Cerebellar cortex (tissue), 1 donor: ENCODE results near the gene RTP1.
A peak's percentile ranks its signal among the peaks of the same experiment; 100 is the strongest.
"Not testable (repeated sequence)": the region's sequence is repeated elsewhere in the genome, so short reads cannot be mapped to it uniquely, and the experiment has no call there.

Experiments
- DNase-seq: peaks from one replicate; pipeline ENCODE4 v3.0.0-alpha.2; 2015; ENCODE audit warnings: low spot score

The RTP1 gene

DNA sequence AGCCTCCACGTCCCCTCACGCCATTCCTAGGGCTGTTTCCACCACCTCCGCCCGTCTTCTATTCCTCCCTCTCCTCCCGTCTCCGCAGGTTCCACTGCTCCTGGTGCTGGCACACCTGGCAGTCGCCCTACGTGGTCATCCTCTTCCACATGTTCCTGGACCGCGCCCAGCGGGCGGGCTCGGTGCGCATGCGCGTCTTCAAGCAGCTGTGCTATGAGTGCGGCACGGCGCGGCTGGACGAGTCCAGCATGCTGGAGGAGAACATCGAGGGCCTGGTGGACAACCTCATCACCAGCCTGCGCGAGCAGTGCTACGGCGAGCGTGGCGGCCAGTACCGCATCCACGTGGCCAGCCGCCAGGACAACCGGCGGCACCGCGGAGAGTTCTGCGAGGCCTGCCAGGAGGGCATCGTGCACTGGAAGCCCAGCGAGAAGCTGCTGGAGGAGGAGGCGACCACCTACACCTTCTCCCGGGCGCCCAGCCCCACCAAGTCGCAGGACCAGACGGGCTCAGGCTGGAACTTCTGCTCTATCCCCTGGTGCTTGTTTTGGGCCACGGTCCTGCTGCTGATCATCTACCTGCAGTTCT lies 2.3 kb downstream of the RTP1 start:
- DNase-seq = not testable (repeated sequence)

DNA sequence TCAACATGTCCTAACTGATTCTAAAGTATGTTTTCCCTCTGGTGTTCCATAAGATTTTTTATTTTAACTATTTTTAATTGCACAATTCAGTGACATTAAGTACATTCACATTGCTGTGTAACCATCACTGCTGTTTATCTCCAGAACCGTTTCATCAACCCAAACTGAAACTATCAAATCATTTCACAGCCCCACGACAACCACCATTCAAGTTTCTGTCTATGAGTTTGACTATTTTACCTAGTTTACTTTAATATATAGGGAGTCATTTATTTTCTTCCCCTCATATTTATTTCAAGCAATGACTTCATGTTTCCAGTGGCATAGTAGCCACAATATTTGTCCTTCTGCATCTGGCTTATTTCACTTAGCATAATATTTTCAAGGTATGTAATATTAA lies 8.4 kb downstream of the RTP1 start:
- DNase-seq = no peak

DNA sequence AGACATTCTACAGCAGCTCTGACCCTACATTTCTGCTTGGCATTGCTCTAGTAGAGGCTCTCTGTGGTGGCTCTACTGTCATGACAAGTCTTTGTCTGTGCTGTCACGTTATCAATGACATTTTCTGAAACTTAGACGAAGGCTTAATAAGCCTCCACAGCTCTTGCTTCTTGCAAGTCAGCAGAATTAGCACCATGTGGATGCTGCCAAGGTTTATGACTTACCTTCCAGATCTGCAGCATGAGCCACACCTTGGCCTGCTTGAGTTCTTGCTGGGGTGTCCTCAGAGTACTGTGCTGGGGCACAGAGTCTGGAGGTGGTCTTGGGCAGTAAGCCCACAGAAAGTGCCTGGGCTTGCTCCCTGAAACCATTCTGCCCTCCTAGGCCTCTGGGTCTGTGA lies 9.8 kb downstream of the RTP1 start:
- no peak for DNase-seq

DNA sequence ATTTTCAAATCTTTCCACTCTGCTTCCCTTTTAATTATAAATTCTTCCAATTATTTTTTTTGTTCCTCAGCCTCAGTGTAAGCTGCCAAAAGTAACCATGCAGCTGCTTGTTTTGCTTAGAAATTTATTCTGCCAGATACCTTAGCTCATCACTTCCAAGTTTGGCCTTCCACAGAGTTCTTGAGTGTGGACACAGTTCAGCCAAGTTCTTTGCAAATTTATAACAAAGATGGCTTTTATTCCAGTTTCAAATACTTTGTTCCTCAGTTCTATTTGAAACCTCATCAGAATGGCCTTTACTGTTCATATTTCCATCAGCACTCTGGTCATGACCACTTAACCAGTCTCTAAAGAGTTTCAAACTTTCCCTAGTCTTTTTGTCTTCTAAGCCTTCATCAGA lies 10.3 kb downstream of the RTP1 start:
- DNase-seq = no peak

DNA sequence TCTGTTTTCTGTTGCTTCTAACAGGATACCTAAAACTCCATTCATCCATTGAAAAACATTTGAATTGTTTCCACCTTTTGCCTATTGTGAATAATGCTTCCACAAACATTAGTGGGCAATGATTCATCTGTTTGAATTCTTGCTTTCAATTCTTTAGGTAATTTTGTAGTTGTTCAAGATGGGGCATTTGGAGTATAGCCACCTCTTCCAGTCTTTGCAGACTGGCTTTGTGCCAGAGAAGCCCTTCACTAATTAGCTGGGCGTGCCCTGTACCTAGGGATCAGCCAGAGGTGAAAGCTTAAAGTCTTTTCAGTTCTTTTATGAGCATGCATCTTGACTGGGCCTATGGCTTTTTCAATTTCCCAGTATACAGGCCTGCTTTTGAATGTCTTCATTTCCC lies 10.9 kb downstream of the RTP1 start:
- DNase-seq = no peak

DNA sequence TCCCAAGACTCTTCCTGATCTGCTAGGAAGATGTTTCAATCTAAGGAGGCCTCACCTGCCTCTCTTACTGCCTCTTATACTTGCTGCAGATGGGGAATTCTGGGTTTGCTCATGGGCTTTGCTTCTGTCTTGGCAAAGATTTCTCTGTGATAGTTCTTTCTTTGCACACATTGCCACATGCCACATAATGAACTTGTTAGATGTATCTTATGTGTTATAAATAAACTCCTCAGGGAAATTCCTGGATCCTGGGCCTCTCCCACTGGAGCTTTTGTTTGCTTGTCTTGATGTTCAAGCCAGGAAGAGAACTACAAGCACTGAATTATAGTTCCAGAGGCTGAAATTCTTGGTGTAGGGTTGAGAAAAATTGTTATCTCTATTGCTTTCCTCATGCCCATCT lies 12.2 kb downstream of the RTP1 start:
- no peak for DNase-seq

DNA sequence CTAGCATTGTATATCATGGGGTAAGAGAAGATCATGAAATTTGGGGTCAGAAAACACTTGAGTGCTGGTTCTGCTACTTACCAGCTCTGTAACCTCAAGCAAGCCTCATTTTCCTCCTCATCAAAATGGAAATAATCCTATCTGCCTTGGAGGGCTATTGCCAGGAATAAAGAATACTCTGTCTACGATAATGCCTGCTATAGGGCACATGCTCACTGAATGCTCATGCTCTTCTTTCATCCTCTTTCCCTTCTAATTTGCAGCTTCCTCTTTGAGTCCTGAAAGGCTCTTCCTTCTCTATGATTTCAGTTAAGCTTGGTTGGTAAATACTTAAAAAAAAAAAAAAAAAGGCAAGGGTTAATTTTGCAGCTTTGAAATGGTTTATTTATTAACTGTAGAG lies 12.8 kb downstream of the RTP1 start:
- DNase-seq = no peak

DNA sequence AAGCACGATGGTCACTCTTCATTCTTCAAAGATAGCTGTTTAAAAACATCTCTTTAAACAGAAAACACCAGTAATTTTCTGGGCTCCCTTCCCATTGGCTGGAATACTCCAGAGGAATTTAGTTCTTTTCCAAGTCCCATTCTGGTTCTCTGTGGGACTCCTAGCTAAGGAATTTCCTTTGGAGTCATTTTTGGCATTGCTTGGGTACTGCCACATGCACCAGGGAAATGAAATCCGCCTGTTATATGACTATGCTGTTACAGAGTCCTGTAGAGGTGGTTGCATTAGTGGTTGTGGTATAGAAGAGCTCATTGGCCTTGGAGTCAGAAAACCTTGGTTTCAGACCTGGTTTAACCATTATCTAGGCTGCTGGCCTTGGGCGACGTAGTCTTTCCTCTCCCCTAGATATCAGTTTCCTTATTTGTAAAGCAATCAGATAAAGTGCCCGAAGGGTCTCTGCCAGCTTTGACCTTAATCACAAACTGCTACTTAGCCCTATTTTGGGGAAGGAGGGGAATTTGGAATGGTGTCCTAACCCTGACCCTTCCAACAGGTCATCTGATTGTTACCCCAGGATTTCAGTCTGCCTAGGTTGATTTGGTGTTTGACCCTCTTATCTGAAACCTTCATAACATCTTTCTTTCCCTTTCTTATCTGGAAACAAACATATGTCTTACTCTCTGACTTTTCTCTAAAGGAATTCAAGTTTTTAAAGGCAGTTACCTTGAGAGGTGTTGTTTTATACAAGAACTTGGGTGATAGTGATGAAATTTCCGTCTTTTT lies 13.4 kb downstream of the RTP1 start:
- DNase-seq = peak; percentile 59

DNA sequence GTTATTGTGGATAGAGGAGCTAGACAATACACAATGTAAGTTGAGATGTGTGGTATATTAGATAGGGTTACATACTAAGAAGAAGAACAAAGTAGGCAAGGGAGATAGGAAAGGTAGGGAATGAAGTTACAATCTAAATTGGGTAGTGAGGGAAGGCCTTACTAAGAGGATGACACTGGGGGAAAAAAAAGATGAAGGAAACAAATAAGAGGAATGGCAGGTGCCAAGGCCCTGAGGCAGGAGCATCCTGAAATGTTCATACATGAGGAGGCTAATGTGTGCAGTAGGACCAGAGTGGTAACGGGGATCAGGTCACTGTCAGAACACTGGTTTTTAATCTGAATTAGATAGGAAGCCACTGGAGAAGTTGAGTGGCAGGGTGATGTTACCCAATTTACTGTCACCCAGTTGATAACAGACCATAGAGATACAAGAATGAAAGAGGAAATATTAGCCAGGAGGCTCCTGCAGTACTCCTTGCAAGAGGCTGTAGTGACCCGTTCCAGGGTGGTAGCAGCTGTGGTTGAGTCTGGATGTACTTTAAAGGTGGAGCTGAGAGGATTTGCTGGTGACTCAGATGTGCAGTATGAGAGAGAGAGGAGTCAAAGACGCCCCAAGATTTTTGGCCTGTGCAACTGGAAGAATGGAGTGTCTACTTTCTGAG lies 14.4 kb downstream of the RTP1 start:
- no peak for DNase-seq

DNA sequence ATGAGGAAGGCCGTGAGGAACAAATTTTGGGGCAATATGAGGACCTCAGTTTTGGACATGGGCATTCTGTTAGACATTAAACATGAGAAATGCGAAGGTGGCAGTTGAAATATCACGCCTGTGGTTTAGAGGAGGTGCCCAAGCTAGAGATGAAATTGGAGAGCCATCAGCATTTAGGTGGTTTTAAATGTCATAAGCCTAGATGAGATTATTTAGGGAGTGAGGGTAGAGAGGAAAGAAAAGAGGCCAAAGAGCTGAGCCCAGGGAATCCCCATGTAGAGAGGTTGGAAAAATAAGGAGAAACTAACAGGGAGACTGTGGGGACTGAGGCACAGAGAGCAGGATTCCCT lies 14.9 kb downstream of the RTP1 start:
- DNase-seq = no peak

DNA sequence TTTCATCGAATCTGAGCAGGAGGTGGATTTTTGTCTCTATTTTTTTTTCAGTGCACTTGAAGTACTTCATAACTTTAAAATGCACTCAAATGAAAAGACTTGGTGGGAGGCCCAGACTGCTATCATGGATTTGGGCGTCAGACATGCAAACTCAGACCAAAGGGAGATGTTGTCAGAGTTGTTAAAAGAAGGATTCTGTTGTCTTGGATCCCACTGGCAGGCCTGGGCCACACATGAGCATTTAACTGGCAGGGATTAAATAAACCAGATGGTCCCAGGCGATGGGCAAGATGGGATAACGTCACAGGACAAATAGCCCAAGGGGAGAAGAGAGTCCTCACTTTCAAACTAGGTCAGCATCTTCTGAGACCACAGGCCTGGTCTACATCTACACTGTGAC lies 15.4 kb downstream of the RTP1 start:
- DNase-seq = peak; percentile 47

DNA sequence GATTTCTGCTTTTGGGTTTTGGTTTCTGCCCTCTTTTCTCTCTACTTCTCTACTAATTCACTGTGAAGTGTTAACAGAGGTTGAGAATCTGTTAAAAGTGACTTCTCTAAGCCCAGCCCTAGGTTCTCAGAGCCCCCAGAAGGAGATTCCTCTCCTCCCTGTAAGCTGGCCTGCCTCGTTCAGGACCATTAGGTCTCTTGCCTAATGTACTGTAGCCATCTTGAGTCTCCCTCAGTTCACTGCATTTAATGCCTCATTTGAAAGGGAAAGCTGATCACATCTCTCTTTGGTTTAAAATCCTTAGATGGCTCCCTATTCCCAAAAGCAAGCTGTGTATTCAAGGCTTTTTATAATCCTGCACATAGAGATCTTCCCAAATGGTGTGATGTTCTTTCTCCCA lies 16.3 kb downstream of the RTP1 start:
- no peak for DNase-seq

DNA sequence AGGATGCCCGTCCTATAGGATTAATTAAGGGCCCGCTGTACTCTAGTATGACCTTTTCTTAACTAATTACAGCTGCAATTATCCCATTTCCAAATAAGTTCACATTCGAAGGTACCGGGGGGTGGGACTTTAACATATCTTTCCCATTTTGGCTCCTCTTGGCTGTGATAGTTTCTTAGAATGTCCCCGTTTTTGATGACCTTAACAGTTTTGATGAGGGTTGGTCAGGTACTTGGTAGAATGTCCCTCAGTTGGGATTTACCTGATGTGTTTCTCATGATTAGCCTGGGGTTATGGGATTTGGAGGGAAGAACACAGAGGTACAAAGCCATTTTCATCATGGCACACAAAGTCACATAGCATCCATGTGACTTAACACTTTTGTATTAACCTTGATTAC lies 18.2 kb downstream of the RTP1 start:
- DNase-seq = no peak

DNA sequence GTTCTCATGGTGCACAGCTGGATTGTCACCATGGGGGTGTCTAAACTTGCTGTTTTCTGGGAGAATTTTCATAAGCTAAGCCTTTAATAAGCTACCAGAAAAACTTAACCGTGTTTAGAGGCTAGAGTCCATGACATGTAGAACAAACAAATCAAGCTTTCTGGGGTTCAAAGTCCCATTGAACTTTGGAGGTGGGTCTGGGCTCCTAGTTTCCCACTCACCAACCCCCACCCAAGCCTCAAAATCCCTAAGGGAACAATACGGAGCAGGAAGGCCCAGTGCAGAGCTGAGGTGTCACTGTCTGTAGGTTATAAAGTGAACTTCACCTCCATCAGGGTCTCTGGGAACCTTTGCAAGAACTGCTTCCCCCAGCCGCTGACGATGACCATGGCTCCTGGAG lies 25.5 kb downstream of the RTP1 start:
- DNase-seq = no peak

DNA sequence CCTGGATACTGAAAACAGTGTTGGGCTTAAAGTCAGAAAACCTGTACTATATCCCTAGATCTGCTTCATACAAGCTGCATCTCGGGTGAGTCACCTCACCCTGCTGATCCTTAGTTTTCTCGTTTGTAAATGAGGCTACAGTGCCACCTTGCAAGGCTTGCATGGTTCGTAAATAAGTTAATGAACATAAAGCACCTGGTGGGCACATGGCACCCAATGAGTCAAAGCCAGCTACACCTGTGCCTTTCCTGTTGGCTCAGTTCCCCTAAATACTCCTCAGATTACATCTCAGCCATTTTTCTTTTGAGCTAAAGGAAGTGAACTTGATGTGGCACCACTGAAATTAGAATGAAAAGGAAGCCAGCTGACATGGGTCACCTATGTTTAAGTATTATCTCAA lies 26.5 kb downstream of the RTP1 start:
- no peak for DNase-seq

DNA sequence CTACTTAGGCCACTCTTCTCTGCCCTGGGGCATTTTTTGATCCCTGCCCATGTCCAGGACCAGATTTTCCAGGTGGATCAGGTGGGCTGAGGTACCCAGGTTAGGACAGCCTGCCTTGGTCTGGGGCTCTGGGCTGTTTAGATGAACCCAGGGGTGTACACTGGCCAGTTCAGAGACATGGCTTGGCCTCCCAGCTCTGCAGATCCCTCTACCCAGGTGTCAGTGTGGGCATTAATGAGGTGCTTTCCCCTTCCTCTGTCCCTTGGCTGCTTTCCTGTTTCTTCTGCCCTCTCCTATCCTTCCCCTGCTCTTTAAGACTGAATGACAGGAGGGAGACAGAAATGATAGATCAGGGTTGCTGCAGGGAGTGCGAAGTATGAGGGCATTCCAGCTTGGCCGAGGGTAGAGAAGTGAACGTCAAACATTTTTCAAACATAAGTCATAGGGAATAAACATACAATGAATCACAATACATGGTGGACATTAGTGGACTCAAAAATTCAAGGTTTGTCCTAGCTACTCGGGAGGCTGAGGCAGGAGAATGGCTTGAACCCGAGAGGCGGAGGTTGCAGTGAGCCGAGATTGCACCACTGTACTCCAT lies 30.5 kb downstream of the RTP1 start:
- DNase-seq = no peak

DNA sequence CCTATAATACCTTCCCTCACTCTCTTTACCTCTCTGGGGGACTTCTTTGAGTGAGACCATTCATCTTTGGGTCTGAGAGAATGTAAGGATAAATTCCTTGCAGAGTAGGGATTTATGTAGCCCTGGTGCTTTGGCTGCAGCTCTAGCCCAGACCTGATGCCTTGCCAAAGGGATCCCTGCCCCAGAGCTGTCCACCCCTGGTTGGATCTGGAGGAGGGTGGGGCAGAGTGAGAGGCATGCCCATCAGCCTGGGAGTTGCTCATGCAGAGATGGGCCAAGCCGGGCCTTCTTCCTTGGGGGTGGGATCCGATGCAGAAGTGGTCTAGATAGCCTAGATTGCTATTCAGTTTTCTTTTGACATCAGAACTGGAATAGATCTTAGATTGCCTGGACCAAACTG lies 31.5 kb downstream of the RTP1 start:
- no peak for DNase-seq

DNA sequence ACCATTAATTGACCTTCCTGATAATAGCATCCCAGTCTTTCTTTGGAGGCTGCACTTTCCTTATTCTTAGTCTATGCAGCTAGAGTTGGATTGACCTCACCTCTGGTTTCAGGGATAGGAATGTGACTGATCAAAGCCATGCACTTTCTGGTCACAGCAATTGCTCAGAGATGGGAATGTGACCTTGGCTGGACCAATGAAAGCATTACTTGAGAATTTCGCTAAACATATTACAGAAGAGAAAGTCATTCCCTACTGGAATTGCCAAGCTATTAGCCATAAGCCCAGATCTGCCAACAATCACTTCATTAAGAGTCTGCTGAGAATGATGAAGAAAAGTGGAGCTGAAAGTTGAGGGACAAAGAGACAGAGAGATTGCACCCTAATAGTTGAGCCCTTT lies 32.7 kb downstream of the RTP1 start:
- DNase-seq = no peak

DNA sequence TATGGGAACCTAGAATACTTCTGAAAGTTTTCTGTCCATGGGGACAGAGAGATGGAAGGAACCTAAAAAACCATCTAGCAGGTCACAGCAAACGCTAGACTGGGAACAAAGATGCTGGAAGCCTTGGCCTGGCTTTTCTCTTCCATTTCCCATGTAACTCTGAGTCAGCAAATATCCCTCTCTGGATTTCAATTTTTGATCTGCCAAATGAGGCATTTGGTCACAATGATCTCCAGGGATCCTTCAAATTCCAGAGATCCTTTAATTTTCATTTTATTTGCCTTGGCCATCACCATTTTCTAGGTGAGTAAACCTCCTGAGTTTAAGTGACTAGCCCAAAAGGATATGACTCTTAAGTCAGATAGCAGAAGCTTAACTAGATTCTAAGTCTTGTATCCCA lies 39.7 kb downstream of the RTP1 start:
- no peak for DNase-seq

DNA sequence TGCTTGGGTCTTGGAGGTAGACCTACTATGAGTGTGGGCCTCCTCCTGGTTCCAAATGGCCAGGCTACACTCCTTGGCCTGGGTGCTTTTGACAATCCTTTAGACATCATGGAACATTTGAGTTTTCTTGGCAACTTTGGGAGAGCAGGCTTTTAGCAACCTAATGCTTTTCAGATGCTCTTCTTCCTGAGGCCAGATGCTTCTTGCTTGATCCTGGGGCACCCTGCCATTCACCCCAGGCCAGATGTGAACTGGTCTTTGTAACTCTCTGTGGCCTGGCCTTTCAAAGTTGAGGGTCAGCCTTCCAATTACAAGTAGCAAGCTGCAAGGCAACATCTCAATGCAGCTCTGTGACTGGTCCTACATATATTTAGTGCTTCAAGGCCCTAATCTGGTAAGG lies 40.5 kb downstream of the RTP1 start:
- DNase-seq = no peak

DNA sequence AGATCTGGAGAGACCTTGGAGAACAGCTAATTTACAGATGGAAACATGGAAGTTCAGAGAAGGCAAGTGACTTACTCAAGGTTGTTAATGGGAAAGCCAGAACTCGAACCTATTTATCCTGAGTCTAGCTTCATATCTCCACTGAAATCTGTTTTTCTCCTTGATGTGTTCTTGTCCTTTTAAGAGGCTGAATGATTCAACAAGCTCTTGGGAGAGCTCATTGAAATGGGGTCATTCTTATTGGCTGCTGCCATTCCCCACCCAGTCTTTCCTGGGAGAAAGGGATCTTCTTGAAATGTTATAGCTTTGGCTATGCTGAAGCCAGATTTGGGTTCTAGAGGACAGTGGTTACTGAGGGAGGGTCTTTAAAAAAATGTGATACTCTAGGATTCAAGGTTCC lies 41.0 kb downstream of the RTP1 start:
- no peak for DNase-seq

DNA sequence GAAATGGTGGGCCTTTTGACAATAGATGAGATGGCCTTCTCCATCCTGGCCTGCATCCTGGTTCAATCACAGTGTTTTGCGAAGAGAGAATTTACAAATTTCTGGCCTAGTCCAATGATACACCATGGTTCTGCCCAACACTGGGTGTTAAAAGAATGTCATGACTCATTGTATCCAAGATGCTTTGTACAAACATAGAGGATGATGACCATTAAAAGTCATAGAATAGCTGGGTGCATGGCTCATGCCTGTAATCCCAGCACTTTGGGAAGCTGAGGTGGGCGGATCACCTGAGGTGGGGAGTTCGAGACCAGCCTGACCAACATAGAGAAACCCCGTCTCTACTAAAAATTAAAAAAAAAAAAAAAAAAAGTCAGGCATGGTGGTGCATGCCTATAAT lies 41.5 kb downstream of the RTP1 start:
- not testable (repeated sequence) for DNase-seq

DNA sequence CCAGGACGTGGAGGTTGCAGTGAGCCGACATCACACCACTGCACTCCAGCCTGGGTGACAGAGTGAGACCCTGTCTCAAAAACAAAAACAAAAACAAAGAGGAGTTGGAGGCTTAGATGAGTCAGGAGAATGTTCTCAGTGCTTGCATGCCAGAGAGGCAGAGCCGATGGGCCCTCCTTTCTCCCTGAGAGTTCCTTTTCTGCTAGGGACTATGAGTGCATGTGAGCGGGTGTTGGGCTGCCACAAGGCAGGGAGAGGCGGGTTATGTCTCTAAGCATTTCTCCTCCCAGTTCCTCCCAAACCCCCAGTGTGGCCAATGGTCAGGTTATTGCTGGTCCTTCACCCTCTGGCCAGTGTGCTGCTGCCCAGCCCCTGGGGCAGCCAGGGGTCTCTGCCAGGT lies 45.1 kb downstream of the RTP1 start:
- DNase-seq = no peak
